ENCODE measurements around the gene INCENP.

- TF ChIP-seq CTCF (IDR thresholded peaks at IDR 0.05): no peak
- no peak for TF ChIP-seq POLR2A (IDR thresholded peaks at IDR 0.05)
Measured at GRCh38 chr11:62172294-62172693, 48.5 kb downstream of the INCENP start.

Data from lower leg skin (tissue), 3 donors.